ENCODE results near the gene DNAJC10. TPM values are rescaled to one million over a fixed set of nuclear protein-coding genes. Genes with fewer than 3 reads are reported as not detected.
A peak's percentile ranks its signal among the peaks of the same experiment; 100 is the strongest.
"Not testable (repeated sequence)": the region's sequence is repeated elsewhere in the genome, so short reads cannot be mapped to it uniquely, and the experiment has no call there.

Gene DNAJC10
- total and polyA plus RNA-seq, 8 donors: 115 to 163 (median 130) TPM

GRCh38 chr2:182745061-182745460, 29.0 kb downstream of the DNAJC10 start:
- DNase-seq (peak in 1 of 4 donors; percentile 3), ATAC-seq (peak; percentile 34)
- no peaks in the 10 kb centered on the region for H3K4me1 ChIP-seq
- intact Hi-C loops (cut with DNase I): no loop called here
- no peak overlapping the region for H3K27ac ChIP-seq
- H3K27me3 ChIP-seq: no peaks in the 10 kb centered on the region
- H3K36me3 ChIP-seq: peaks cover 0 to 62% of the 10 kb centered on the region in 2 donors
- TF ChIP-seq, protein P1, sequence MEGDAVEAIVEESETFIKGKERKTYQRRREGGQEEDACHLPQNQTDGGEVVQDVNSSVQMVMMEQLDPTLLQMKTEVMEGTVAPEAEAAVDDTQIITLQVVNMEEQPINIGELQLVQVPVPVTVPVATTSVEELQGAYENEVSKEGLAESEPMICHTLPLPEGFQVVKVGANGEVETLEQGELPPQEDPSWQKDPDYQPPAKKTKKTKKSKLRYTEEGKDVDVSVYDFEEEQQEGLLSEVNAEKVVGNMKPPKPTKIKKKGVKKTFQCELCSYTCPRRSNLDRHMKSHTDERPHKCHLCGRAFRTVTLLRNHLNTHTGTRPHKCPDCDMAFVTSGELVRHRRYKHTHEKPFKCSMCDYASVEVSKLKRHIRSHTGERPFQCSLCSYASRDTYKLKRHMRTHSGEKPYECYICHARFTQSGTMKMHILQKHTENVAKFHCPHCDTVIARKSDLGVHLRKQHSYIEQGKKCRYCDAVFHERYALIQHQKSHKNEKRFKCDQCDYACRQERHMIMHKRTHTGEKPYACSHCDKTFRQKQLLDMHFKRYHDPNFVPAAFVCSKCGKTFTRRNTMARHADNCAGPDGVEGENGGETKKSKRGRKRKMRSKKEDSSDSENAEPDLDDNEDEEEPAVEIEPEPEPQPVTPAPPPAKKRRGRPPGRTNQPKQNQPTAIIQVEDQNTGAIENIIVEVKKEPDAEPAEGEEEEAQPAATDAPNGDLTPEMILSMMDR (IDR thresholded peaks at IDR 0.05): no peak
- H3K4me3 ChIP-seq: no peak overlapping the region
- H3K9me3 ChIP-seq: no peaks in the 10 kb centered on the region

DNA sequence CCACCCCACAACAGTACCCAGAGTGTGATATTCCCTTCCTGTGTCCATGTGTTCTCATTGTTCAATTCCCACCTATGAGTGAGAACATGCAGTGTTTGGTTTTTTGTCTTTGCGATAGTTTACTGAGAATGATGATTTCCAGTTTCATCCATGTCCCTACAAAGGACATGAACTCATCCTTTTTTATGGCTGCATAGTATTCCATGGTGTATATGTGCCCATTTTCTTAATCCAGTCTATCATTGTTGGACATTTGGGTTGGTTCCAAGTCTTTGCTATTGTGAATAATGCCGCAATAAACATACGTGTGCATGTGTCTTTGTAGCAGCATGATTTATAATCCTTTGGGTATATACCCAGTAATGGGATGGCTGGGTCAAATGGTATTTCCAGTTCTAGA, 29.8 kb downstream of the DNAJC10 start:
- peaks cover 0 to 64% of the 10 kb centered on the region in 2 donors for H3K36me3 ChIP-seq
- H3K27me3 ChIP-seq; H3K9me3 ChIP-seq; H3K4me3 ChIP-seq; intact Hi-C loops (cut with DNase I); ATAC-seq; H3K27ac ChIP-seq; DNase-seq; H3K4me1 ChIP-seq: not testable (repeated sequence)

GRCh38 chr2:182754231-182754630, 38.2 kb downstream of the DNAJC10 start:
- H3K9me3 ChIP-seq: no peaks in the 10 kb centered on the region
- no peak overlapping the region for H3K27ac ChIP-seq
- intact Hi-C loops (cut with DNase I): no loop called here
- no peaks in the 10 kb centered on the region for H3K4me1 ChIP-seq
- H3K4me3 ChIP-seq: no peak overlapping the region
- peaks cover 0 to 91% of the 10 kb centered on the region in 2 donors for H3K36me3 ChIP-seq
- H3K27me3 ChIP-seq: no peaks in the 10 kb centered on the region
- TF ChIP-seq, protein P1 (IDR thresholded peaks at IDR 0.05): no peak
- DNase-seq (no peak), ATAC-seq (no peak)

DNA sequence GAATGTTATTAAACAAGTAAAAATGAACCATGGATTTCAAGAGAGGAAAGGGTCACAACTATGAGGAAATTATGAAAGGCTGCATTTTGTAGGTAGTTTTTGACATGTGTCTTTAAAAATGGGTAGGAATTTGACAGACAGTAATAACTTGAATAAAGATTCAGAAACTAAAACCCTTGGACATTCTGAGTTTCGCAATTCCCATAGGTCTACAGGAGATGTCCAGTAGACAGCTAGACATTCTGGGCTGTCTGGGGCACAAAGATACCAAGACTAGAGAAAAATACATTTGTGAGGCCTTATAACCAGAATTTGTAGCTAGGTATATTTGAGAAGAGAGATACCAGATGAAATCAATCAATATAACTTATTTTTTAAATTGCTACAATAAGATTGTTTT, 42.3 kb downstream of the DNAJC10 start:
- H3K4me1 ChIP-seq: no peaks in the 10 kb centered on the region
- peaks cover 0 to 89% of the 10 kb centered on the region in 2 donors for H3K36me3 ChIP-seq

DNA sequence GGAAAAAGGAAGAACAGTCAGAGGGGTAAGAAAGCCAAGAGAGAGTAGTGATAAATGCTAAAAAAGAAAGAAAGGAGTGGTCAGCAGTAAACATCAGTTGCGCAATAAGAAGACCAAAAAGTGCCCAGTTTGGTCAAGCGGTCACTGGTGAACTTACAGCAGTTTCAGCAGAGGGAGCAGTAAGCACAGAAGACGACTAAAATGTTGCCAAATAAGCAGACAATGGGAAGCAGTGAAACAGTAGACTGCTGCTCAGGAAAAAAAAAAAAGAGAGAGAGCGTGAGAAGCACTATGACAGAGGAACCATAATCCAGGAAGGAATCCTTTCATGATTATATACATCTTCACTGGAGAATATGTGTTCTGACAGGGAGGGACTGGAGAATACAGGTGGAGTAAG, 45.8 kb downstream of the DNAJC10 start:
- Histone ChIP-seq H3K27me3 (no peaks in the 10 kb centered on the region), H3K36me3 (peaks cover 0 to 85% of the 10 kb centered on the region in 2 donors), H3K9me3 (no peaks in the 10 kb centered on the region), H3K4me1 (no peaks in the 10 kb centered on the region), H3K27ac (no peak overlapping the region), H3K4me3 (no peak overlapping the region)
- ATAC-seq (peak; percentile 61), DNase-seq (peak in 1 of 4 donors; percentile 33)
- intact Hi-C loops (cut with DNase I): no loop called here
- TF ChIP-seq, protein P1 (IDR thresholded peaks at IDR 0.05): no peak

More for the DNA sequence above, 42.3 kb downstream of the DNAJC10 start:
- Histone ChIP-seq H3K27me3 (no peaks in the 10 kb centered on the region), H3K4me3 (no peak overlapping the region), H3K27ac (no peak overlapping the region), H3K9me3 (no peaks in the 10 kb centered on the region)
- DNase-seq (no peak), ATAC-seq (no peak)
- TF ChIP-seq, protein P1 (IDR thresholded peaks at IDR 0.05): no peak
- intact Hi-C loops (cut with DNase I): no loop called here

GRCh38 chr2:182763311-182763912, 47.4 kb downstream of the DNAJC10 start:
- peak in 1 of 4 donors; percentile 13 for DNase-seq
- TF ChIP-seq, protein P1 (IDR thresholded peaks at IDR 0.05): peak; percentile 24 to 29
- Histone ChIP-seq H3K27me3 (no peaks in the 10 kb centered on the region), H3K36me3 (peaks cover 0 to 80% of the 10 kb centered on the region in 2 donors), H3K4me1 (no peaks in the 10 kb centered on the region), H3K9me3 (no peaks in the 10 kb centered on the region), H3K4me3 (no peak overlapping the region), H3K27ac (no peak overlapping the region)
- peak; percentile 82 for ATAC-seq
- intact Hi-C loops (cut with DNase I): no loop called here
